ENCODE results near the gene LRMDA.
"Not testable (repeated sequence)": the region's sequence is repeated elsewhere in the genome, so short reads cannot be mapped to it uniquely, and the experiment has no call there.

Gene LRMDA

GRCh38 chr10:75746356-75746755 is 314.9 kb downstream of the LRMDA start:
- H3K4me3 ChIP-seq (ENCODE audit: low read depth, low read length) = no peak overlapping the region
- no peak for DNase-seq (ENCODE audit: low read depth)
- TF ChIP-seq, protein P1, sequence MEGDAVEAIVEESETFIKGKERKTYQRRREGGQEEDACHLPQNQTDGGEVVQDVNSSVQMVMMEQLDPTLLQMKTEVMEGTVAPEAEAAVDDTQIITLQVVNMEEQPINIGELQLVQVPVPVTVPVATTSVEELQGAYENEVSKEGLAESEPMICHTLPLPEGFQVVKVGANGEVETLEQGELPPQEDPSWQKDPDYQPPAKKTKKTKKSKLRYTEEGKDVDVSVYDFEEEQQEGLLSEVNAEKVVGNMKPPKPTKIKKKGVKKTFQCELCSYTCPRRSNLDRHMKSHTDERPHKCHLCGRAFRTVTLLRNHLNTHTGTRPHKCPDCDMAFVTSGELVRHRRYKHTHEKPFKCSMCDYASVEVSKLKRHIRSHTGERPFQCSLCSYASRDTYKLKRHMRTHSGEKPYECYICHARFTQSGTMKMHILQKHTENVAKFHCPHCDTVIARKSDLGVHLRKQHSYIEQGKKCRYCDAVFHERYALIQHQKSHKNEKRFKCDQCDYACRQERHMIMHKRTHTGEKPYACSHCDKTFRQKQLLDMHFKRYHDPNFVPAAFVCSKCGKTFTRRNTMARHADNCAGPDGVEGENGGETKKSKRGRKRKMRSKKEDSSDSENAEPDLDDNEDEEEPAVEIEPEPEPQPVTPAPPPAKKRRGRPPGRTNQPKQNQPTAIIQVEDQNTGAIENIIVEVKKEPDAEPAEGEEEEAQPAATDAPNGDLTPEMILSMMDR (IDR thresholded peaks at IDR 0.05; ENCODE audit: insufficient read depth, low read depth, low read length, missing control alignments) = no peak

DNA sequence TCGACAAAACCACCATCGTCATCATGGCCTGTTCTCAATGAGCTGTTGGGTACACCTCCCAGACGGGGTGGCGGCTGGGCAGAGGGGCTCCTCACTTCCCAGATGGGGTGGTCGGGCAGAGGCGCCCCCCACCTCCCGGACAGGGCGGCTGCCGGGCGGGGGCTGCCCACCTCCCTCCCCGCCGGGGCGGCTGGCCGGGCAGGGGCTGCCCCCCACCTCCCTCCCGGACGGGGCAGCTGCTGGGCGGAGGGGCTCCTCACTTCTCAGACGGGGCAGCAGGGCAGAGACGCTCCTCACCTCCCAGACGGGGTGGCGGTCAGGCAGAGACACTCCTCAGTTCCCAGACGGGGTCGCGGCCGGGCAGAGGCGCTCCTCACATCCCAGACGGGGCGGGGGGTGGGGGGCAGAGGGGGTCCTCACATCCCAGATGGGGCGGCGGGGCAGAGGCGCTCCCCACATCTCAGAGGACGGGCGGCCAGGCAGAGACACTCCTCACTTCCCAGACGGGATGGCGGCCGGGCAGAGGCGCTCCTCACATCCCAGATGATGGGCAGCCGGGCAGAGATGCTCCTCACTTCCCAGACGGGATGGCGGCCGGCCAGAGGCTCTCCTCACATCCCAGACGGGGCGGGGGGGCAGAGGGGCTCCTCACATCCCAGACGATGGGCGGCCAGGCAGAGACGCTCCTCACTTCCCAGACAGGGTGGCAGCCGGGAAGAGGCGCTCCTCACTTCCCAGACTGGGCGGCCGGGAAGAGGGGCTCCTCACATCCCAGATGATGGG is 318.9 kb downstream of the LRMDA start:
- H3K4me3 ChIP-seq (ENCODE audit: low read depth, low read length); DNase-seq (ENCODE audit: low read depth): not testable (repeated sequence)

- no peak for DNase-seq (ENCODE audit: low read depth)
- TF ChIP-seq, protein P1 (IDR thresholded peaks at IDR 0.05; ENCODE audit: insufficient read depth, low read depth, low read length, missing control alignments) = no peak
- no peak overlapping the region for H3K4me3 ChIP-seq (ENCODE audit: low read depth, low read length)
These were observed 319.8 kb downstream of the LRMDA start for GRCh38 chr10:75751232-75751631.

- no peak overlapping the region for H3K4me3 ChIP-seq (ENCODE audit: low read depth, low read length)
- no peak for DNase-seq (ENCODE audit: low read depth)
- TF ChIP-seq, protein P1 (IDR thresholded peaks at IDR 0.05; ENCODE audit: insufficient read depth, low read depth, low read length, missing control alignments) = no peak
These were observed 322.2 kb downstream of the LRMDA start for GRCh38 chr10:75753621-75754020.

- DNase-seq (ENCODE audit: low read depth) = no peak
- TF ChIP-seq, protein P1 (IDR thresholded peaks at IDR 0.05; ENCODE audit: insufficient read depth, low read depth, low read length, missing control alignments) = no peak
- no peak overlapping the region for H3K4me3 ChIP-seq (ENCODE audit: low read depth, low read length)
These were observed 322.8 kb downstream of the LRMDA start for GRCh38 chr10:75754096-75754831.

DNA sequence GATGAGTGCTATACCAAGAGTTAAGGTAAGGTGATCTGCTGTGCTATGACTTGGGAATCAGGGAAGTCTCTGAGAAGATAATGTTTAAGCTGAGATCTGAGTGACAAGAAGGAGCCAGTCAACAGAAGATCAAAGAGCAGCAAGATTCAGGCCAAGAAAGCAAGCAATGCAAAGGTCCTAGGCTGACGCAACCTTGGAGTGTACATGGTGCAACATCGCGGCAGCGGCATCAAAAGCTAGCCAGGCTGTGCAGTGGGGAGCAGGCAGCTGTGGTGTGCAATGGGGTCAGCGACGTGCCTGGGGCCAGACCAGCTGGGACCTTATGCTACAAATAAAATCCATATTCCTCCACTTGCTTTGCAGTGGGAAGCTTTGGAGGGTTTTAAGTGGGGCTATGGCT is 324.1 kb downstream of the LRMDA start:
- H3K4me3 ChIP-seq (ENCODE audit: low read depth, low read length) = no peak overlapping the region
- TF ChIP-seq, protein P1 (IDR thresholded peaks at IDR 0.05; ENCODE audit: insufficient read depth, low read depth, low read length, missing control alignments) = no peak
- no peak for DNase-seq (ENCODE audit: low read depth)

DNA sequence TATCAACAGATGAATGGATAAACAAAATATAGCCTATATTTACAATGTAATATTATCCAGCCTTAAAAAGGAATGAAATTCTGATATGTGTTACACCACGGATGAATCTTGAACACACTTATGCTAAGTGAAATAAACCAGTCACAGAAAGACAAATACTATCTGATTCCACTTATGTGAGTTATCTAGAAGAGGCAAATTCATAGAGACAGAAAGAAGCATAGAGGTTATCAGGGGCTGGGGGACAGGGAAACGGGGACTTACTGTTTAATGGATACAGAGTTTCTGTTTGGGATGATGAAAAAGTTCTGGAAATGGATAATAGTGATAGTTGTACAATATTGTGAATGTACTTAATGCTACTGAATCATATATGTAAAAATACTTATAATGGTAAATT is 329.9 kb downstream of the LRMDA start:
- TF ChIP-seq, protein P1 (IDR thresholded peaks at IDR 0.05; ENCODE audit: insufficient read depth, low read depth, low read length, missing control alignments) = no peak
- DNase-seq (ENCODE audit: low read depth) = no peak
- no peak overlapping the region for H3K4me3 ChIP-seq (ENCODE audit: low read depth, low read length)
